GM12878 (cell line): Measurements from ENCODE around the gene ASB7. TPM values are rescaled to one million over a fixed set of nuclear protein-coding genes. Genes with fewer than 3 reads are reported as not detected.

Experiments
- ATAC-seq: fragments of 200-7000 bp; cut with Tn5 transposase; 3 replicates; pipeline ENCODE4 v1.9.1; 2020; ENCODE audit warnings: mild to moderate bottlenecking, moderate library complexity
- BruUV-seq: library from RNA; stranded (reverse); fragments of 400-500 nt; replicated peaks from 2 replicates; lab custom pipeline; 2021; lab: Mats Ljungman, UMichigan
- CTCF ChIA-PET: fragments of 300-600 bp; sonication (Branson Sonifier 250); formaldehyde crosslinking; extraction: SDS; loops from one replicate; lab custom pipeline; 2021; ENCODE audit warnings: inconsistent platforms; lab: Yijun Ruan, JAX
- POLR2A ChIA-PET: fragments of 350-600 bp; formaldehyde crosslinking; extraction: SDS; loops from one replicate; lab custom pipeline; 2021; ENCODE audit warnings: inconsistent platforms; lab: Charles Lee
- RAD21 ChIA-PET: fragments of 300-600 bp; sonication (Branson Sonifier 250); formaldehyde crosslinking; loops from one replicate; lab custom pipeline; 2023; ENCODE audit warnings: antibody characterized with exemption; ENCODE audit not compliant: unreplicated experiment; lab: Charles Lee
- SMC1A ChIA-PET: fragments of 300-600 bp; sonication (Branson Sonifier 250); formaldehyde crosslinking; loops from one replicate; lab custom pipeline; 2023; ENCODE audit not compliant: unreplicated experiment, uncharacterized antibody; lab: Charles Lee
- DNase-seq: peaks from one replicate; pipeline ENCODE4 v3.0.0-alpha.2; 2011; ENCODE audit warnings: low read depth, low spot score
- FAIRE-seq: peaks from 3 replicates; lab custom pipeline; 2011; peaks lifted over from hg19 to GRCh38; lab: Jason Lieb, UNC
- H2AFZ ChIP-seq: 2 replicates; pipeline ENCODE4 v1.6.0; 2011; ENCODE audit warnings: low read depth, low read length, control low read depth; ENCODE audit not compliant: control insufficient read depth
- H3K27ac ChIP-seq: 2 replicates; pipeline ENCODE4 v1.5.1; 2011; ENCODE audit warnings: control low read depth; ENCODE audit not compliant: control insufficient read depth, insufficient read depth
- H3K27me3 ChIP-seq, 2 experiments: replicated peaks in 1 of 2; 2 replicates each; pipeline versions ENCODE4 v1.6.0 to v1.6.1; 2011; ENCODE audit warnings: low read length in 1 of 2; ENCODE audit not compliant: control insufficient read depth in 2 of 2, insufficient read depth in 2 of 2
- H3K36me3 ChIP-seq, 2 experiments: 2 replicates each; pipeline ENCODE4 v1.5.1; 2011; ENCODE audit warnings: low read length in 1 of 2; ENCODE audit not compliant: control insufficient read depth in 2 of 2, insufficient read depth in 2 of 2
- H3K4me1 ChIP-seq: 2 replicates; pipeline ENCODE4 v1.6.1; 2011; ENCODE audit warnings: mild to moderate bottlenecking, low read length, moderate library complexity, mixed read lengths; ENCODE audit not compliant: control insufficient read depth, insufficient read depth
- H3K4me2 ChIP-seq: 2 replicates; pipeline ENCODE4 v1.6.0; 2011; ENCODE audit warnings: control low read depth; ENCODE audit not compliant: control insufficient read depth, insufficient read depth
- H3K4me3 ChIP-seq: fragments of 200-600 bp; sonication (generic); 2 replicates; pipeline ENCODE4 v1.5.1; 2016
- H3K79me2 ChIP-seq: 2 replicates; pipeline ENCODE4 v1.6.0; 2011; ENCODE audit warnings: low read length; ENCODE audit not compliant: control insufficient read depth, insufficient read depth
- H3K9ac ChIP-seq: 2 replicates; pipeline ENCODE4 v1.8.0; 2011; ENCODE audit warnings: low read length, control low read depth, mixed read lengths; ENCODE audit not compliant: control insufficient read depth, insufficient read depth
- H3K9me3 ChIP-seq: replicated peaks from 3 replicates; pipeline ENCODE4 v1.5.1; 2011; ENCODE audit warnings: mild to moderate bottlenecking, low read length; ENCODE audit not compliant: control insufficient read depth, insufficient read depth
- H4K20me1 ChIP-seq: 2 replicates; pipeline ENCODE4 v1.6.0; 2011; ENCODE audit not compliant: control insufficient read depth, insufficient read depth
- FOS ChIP-seq: IDR thresholded peaks from 3 replicates; pipeline ENCODE4 v1.6.1; 2011; ENCODE audit warnings: borderline replicate concordance; ENCODE audit not compliant: insufficient read length; ENCODE audit errors: extremely low read depth
- GABPA ChIP-seq: IDR thresholded peaks from 2 replicates; pipeline ENCODE4 v1.6.1; 2014; ENCODE audit warnings: antibody characterized with exemption, low read depth, mild to moderate bottlenecking, inconsistent platforms
- HCFC1 ChIP-seq: fragments of 150-350 bp; IDR thresholded peaks from 2 replicates; pipeline ENCODE4 v1.6.1; 2014; ENCODE audit warnings: low read length
- RAD21 ChIP-seq: IDR thresholded peaks from 2 replicates; pipeline ENCODE4 v1.6.1; 2011; ENCODE audit warnings: mild to moderate bottlenecking, low read depth, low read length, moderate library complexity; ENCODE audit not compliant: insufficient read depth
- SMC3 ChIP-seq: IDR thresholded peaks from 2 replicates; pipeline ENCODE4 v1.6.1; 2011; ENCODE audit warnings: low read length, improper control_type of control experiment, borderline replicate concordance
- WGBS: methylation state at CpG from one replicate; pipeline ENCODE4 v1.1.6; 2016; ENCODE audit warnings: low lambda C conversion rate; ENCODE audit not compliant: insufficient replicate concordance, insufficient coverage; ENCODE audit errors: missing lambda C conversion rate; 5-methylcytosine and 5-hydroxymethylcytosine counted together
- in situ Hi-C: fragments of 300-500 bp; cut with MboI; formaldehyde crosslinking; loops from 9 replicates; pipeline ENCODE4 v1.14.3; 2018; ENCODE audit warnings: mixed read lengths
- intact Hi-C: fragments of 100-400 bp; cut with micrococcal nuclease; formaldehyde crosslinking; loops from one replicate; pipeline ENCODE4 v1.14.2; 2022; ENCODE audit not compliant: unreplicated experiment
- polyA plus RNA-seq, 11 experiments: library from polyadenylated mRNA; depleted of rRNA in 4 of 11; unstranded in 6 of 11; stranded (reverse) in 5 of 11; fragments of >200 nt; fragmentation: Nextera tagmentation in 4 of 11; fragmentation: Illumina TruSeq in 1 of 11; extraction: Ambion mirVana in 4 of 11; extraction: Trizol in 1 of 11; gene quantifications; 1 replicate in 1 of 11; 2 replicates in 10 of 11; pipeline versions ENCODE4 v1.2.1 to v1.2.3, GENCODE V29; 2011 to 2016; ENCODE audit warnings: inconsistent platforms in 2 of 11, missing spikeins in 2 of 11, low read depth in 1 of 11
- total RNA-seq, 4 experiments: library from RNA; depleted of rRNA in 3 of 4; stranded (reverse); fragments of >200 nt in 3 of 4; fragmentation: Illumina TruSeq in 1 of 4; extraction: Trizol in 1 of 4; gene quantifications; 2 replicates each; pipeline versions ENCODE4 v1.2.1 to v1.2.3, GENCODE V29; 2013 to 2021
- TF ChIP-seq, protein P1 (sequence below), 3 experiments: IDR thresholded peaks in 2 of 3; conservative IDR thresholded peaks in 1 of 3; 2 replicates each; pipeline ENCODE4 v1.5.1; 2011; ENCODE audit warnings: low read depth in 3 of 3, low read length in 3 of 3, mild to moderate bottlenecking in 3 of 3, control low read depth in 2 of 3, moderate library complexity in 2 of 3, inconsistent platforms in 1 of 3, mixed read lengths in 1 of 3; ENCODE audit not compliant: control insufficient read depth in 2 of 3, insufficient read depth in 1 of 3; ENCODE audit errors: extremely low read depth in 1 of 3
- TF ChIP-seq, protein P2 (sequence below): fragments of 450-650 bp; IDR thresholded peaks from 2 replicates; pipeline ENCODE4 v1.6.1; 2014; ENCODE audit warnings: mild to moderate bottlenecking

ASB7 gene
- total and polyA plus RNA-seq, 10 of the 15 experiments (the other 5 are each of a cell fraction or from before 2014, with no cell fraction given) = 2.7 to 13.9 (median 8.6) TPM

DNA sequence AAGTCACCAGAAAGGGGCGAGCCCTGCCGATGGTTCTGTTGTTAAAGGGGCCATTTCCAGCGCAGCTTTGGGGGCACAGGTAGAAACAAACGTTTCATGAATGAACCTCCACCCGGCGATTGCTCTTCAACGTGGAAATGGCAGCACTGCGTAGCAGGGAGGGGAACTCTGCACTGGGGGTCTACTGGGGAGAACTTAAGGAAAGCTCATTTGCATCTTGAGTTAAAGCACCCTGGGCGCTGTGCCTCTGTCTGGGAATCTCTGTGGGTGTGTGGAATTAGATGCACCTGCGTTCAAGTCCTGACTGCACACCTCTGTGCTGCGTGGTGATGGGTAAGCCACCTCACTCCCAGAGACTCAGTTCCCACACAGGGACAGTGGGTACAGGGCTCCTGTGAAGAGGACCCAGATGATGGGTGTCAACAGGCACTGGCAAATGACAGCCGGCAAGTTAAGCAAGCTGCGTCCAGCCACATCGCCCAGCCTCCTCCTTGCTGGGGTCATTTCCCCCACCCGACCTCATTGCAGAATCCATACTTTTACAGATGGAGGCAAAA lies 68.8 kb downstream of the ASB7 start:
- H3K27me3 ChIP-seq = no peaks in the 10 kb centered on the region
- H3K4me3 ChIP-seq = no peak overlapping the region
- H3K9me3 ChIP-seq = no peaks in the 10 kb centered on the region
- no peak overlapping the region for H2AFZ ChIP-seq
- ChIA-PET CTCF (interaction anchor here (0.6 to 1.4 kb wide), 3 partner anchors 200 to 344 kb away, joined by 3 to 4 read pairs (median 3); no protein-coding TSS in a partner anchor), POLR2A (no interaction called here), RAD21 (interaction anchor here (1.2 kb wide), 1 partner anchor 337 kb away, joined by 3 read pairs; no protein-coding TSS in a partner anchor), SMC1A (no interaction called here)
- no peak for ATAC-seq
- H3K27ac ChIP-seq = no peak overlapping the region
- intact Hi-C loops = no loop called here
- no peak for DNase-seq
- H4K20me1 ChIP-seq = no peaks in the 10 kb centered on the region
- H3K4me2 ChIP-seq = no peak overlapping the region
- H3K4me1 ChIP-seq = no peaks in the 10 kb centered on the region
- FAIRE-seq = no peak
- TF ChIP-seq HCFC1 (no peak), GABPA (no peak), FOS (no peak)
- in situ Hi-C loops = no loop called here
- H3K9ac ChIP-seq = no peak overlapping the region
- no peaks in the 10 kb centered on the region for H3K36me3 ChIP-seq
- no peaks in the 10 kb centered on the region for H3K79me2 ChIP-seq
- BruUV-seq = no TSS peak
- 45% methylated on average over 15 of the region's 15 CpGs for WGBS

DNA sequence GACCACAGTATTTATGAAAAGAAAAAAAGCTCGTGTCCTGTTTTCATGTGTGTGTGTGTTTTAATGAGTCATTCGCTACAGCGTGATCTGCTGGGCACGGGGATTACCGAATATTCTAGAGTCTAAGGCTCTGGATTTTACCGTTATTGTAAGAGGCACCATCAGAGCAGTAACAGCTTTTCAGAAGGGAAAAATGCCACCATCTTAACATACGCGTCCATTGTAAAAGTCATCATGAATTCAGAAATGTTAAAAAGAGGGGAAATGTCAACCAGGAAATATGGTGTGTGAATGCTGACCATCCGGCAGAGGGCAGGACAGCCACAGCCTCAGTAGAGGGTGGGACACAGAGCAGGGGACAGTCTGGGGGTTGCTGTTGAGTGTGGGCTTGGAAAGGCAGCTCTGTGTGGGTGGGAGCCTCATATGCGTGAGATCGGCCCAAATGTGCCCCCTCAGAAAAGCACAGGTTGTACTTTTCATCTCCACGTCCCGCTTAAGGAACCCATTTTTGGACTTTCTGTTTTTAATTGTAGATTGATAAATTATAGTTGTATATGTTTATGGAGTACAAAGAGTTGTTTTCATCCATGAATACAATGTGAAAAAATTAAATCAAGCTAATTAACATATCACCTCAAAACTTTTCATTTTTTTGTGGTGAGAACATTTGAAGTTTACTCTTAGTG lies 69.6 kb downstream of the ASB7 start:
- WGBS = 45% methylated on average over 13 of the region's 13 CpGs
- Histone ChIP-seq H2AFZ (no peak overlapping the region), H3K9ac (no peak overlapping the region), H3K4me2 (no peak overlapping the region), H3K4me3 (no peak overlapping the region), H3K36me3 (no peaks in the 10 kb centered on the region), H3K27me3 (no peaks in the 10 kb centered on the region), H4K20me1 (no peaks in the 10 kb centered on the region), H3K79me2 (no peaks in the 10 kb centered on the region), H3K9me3 (no peaks in the 10 kb centered on the region), H3K27ac (no peak overlapping the region), H3K4me1 (no peaks in the 10 kb centered on the region)
- in situ Hi-C loops (no loop called here), intact Hi-C loops (loop anchor here (1.0 to 2.0 kb wide), 2 partner anchors 201 to 335 kb away; no protein-coding TSS in a partner anchor)
- TF ChIP-seq, protein P1, sequence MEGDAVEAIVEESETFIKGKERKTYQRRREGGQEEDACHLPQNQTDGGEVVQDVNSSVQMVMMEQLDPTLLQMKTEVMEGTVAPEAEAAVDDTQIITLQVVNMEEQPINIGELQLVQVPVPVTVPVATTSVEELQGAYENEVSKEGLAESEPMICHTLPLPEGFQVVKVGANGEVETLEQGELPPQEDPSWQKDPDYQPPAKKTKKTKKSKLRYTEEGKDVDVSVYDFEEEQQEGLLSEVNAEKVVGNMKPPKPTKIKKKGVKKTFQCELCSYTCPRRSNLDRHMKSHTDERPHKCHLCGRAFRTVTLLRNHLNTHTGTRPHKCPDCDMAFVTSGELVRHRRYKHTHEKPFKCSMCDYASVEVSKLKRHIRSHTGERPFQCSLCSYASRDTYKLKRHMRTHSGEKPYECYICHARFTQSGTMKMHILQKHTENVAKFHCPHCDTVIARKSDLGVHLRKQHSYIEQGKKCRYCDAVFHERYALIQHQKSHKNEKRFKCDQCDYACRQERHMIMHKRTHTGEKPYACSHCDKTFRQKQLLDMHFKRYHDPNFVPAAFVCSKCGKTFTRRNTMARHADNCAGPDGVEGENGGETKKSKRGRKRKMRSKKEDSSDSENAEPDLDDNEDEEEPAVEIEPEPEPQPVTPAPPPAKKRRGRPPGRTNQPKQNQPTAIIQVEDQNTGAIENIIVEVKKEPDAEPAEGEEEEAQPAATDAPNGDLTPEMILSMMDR (IDR thresholded peaks at IDR 0.05 in 2 of 3, conservative IDR thresholded peaks at IDR 0.05 in 1 of 3; ENCODE audit: control insufficient read depth in 2 of 3, extremely low read depth in 1 of 3, insufficient read depth in 1 of 3, low read depth in 3 of 3, low read length in 3 of 3) = peak; percentile 31 to 48 (median 45); a peak in 5 of 6 replicates
- TF ChIP-seq, protein P2, sequence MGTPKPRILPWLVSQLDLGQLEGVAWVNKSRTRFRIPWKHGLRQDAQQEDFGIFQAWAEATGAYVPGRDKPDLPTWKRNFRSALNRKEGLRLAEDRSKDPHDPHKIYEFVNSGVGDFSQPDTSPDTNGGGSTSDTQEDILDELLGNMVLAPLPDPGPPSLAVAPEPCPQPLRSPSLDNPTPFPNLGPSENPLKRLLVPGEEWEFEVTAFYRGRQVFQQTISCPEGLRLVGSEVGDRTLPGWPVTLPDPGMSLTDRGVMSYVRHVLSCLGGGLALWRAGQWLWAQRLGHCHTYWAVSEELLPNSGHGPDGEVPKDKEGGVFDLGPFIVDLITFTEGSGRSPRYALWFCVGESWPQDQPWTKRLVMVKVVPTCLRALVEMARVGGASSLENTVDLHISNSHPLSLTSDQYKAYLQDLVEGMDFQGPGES = no peak
- peak; percentile 43 for TF ChIP-seq SMC3
- peak; percentile 56 for TF ChIP-seq RAD21
- ChIA-PET POLR2A (no interaction called here), CTCF (interaction anchor here (0.6 to 1.4 kb wide), 5 partner anchors 199 to 587 kb away, joined by 3 to 4 read pairs (median 3); no protein-coding TSS in a partner anchor), SMC1A (no interaction called here), RAD21 (no interaction called here)
- FAIRE-seq (no peak), ATAC-seq (peak; percentile 82), DNase-seq (no peak)
- BruUV-seq = no TSS peak
